NCI-H146 (cell line): Measurements from ENCODE around the gene STK17A.
A peak's percentile ranks its signal among the peaks of the same experiment; 100 is the strongest.

Experiments
- DNase-seq: peaks from one replicate; lab custom pipeline; 2025; lab: John Stamatoyannopoulos, UW

STK17A gene

GRCh38 chr7:43582503-43583423 is at the start of gene STK17A:
TSS of gene STK17A (plus strand) at chr7:43583108. CDS start at chr7:43583244, 136 bp downstream.
- DNase-seq: peak; percentile 93

DNA sequence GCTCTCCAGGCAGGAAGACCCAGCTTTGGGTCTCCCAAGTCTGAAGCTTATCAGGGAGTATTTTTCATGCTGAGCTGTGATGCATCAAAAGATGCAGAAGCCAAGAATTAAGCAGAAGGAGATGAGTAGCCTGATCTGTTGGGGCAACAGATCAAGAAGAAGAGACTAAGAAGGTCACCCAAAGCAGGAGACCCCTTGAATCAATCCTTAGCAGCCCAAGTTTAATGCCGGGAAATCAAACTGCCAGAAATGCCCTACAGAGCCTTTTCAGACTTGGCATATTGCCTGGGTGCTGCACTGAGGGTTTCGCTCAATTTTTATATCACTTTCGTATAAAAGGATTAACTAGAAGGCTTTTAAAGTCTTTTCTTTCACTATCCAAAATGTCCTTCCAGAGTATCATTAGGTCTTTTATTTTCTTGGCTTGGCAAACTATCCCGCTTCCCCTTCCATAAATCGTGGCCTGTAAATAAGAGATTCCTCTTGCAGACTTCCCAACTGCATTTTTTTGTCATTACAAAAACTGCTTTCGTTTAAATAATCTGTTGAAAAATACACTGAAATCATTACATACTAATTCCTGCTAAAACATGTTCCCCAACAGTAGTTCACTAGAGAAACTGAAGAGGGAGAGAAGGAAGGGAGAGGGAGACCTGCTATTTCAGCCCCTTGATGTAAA is 49.0 kb upstream of the STK17A start:
- no peak for DNase-seq

DNA sequence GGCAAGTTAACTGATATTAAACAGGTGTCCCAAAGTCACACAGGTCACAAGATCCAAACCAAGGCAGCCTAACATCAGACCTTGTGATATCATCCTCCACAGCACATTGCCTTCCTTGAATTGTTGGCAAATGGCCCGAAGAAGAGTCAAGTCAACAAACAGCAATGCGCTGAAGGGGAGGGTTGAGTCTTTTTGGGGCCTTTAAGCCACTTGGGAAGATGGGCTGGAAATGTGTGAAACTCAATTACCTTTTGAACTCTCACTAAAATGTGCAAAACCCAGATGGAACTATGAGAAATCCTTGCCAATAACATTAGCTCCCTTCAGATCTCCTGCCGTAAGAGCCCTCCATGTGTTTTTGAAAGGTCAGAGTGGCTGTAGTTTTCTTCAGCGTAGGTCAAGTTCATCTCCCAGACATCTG is 47.9 kb upstream of the STK17A start:
- no peak for DNase-seq

- no peak for DNase-seq
These were observed 46.9 kb upstream of the STK17A start for GRCh38 chr7:43535810-43536585.

GRCh38 chr7:43536773-43537172 is 46.1 kb upstream of the STK17A start:
- DNase-seq: no peak

DNA sequence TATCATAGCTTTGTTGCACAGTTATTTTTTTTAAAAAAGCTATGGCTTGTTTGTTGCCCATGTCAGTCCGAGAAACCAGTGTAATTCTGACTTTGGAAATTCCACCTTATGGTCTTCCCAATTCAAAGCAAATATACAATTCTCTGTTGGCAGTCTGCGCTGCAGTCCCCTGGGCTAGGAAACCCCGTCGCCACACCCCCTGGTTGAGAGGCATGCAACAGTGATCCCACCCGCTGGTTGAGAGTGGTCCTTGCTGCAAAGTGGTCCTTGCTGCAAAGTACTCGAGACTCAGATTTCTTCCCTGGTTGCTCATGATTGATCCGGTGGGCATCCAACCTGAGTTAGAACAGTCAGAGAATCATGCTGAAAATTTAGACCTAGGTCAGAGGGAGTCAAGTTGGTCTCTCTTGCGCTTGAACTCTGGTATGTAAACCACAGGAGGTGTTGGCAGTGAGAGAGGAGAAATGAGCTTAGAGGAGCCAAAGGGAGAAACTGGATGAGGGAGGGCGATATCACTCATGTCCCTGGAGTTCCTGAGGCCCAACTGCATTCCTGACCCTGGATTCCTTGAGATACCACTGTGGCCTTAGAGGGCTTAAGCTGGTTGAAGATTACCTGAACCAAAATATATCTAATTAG is 45.0 kb upstream of the STK17A start:
- DNase-seq: no peak

GRCh38 chr7:43538404-43538771 is 44.5 kb upstream of the STK17A start:
- DNase-seq: no peak

DNA sequence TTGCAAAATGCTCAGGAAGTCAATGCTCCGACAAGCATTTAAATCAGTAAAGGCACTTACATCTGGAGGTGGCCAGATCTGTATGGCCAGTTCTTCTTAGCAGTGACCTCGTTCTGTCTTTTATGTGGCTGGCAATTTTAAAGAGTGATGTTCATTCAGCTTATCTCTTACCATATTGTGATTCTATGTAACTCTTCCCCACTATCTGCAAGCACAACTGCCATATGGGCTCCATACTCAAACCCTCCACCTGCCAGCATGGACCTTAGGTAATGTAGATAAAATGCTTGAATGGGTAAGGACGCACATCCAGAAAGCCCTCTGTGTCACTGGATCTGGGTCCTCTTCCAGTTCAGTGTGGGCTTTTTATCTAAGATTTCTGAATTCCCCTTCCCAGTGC is 42.4 kb upstream of the STK17A start:
- no peak for DNase-seq

DNA sequence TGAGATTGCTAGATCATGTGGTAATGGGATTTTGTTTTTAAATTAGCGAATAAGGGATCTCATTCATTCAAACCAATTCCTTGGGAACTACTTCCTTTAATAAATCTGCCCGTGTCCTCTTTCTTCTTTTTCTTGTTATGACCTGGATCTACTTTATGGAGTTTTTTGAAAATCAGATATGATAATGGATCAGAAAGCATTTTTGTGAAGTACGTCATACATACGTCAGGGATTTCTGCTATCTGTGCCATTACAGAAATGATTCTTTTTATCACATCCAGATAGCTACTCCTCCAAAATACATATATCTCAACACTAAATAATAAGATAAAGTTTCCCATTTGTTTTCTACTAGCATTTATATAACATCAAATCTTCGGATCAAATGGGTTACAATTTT is 40.2 kb upstream of the STK17A start:
- DNase-seq: no peak

DNA sequence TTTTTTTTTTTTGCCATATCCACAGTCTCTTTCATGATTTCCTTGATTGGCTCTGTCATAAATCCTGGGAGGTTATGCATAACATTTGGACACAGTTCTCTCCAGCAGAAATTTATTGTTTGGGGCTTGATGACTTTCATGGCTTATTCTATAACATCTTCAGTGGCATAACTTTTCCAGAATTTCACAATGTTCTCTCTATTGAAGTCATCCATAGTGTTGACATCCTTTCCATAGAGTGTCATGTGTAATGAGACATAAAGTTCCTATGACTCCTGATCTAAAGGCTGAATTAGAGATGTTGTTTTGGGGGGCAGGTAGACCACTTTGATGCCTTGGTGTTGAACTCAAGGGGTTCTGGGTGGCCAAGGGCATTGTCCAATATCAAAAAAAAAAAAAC is 36.7 kb upstream of the STK17A start:
- DNase-seq: no peak

DNA sequence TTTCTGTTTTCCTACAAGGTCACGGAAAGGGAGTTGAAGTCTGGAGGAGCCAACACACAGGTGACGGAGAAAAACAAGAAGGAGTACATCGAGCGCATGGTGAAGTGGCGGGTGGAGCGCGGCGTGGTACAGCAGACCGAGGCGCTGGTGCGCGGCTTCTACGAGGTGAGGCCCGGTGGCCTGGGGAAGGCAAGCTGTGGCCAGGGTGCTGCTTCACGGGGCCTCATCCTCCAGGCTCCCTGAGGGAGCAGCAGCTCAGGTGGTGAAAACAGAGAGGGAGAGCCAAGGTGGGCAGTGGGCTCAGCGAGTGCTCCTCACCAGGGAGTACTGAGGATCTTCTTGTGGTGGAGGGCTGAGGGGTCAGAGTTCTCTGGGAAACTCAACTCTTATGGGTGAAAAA is 32.5 kb upstream of the STK17A start:
- DNase-seq: no peak

- DNase-seq: no peak
These were observed 30.8 kb upstream of the STK17A start for GRCh38 chr7:43552122-43552521.

DNA sequence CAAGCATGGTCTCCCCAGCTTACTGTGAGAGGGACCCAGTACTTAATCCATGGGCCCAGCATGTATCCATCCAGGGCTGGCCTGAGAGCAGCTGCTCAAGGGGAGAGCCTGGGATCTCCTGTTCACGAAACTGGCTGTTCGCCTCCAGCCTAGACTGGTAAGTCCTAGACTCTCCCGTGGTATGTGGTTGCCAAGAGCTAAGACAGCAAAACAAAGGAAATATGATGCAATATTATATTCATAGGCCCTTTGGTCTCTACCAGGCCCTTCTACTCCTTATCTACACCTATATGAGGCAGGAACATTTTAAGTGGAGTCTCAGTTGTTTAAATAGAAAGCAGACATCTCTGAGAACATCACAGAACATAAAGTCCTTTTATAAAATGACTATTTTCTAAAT is 28.9 kb upstream of the STK17A start:
- DNase-seq: no peak

DNA sequence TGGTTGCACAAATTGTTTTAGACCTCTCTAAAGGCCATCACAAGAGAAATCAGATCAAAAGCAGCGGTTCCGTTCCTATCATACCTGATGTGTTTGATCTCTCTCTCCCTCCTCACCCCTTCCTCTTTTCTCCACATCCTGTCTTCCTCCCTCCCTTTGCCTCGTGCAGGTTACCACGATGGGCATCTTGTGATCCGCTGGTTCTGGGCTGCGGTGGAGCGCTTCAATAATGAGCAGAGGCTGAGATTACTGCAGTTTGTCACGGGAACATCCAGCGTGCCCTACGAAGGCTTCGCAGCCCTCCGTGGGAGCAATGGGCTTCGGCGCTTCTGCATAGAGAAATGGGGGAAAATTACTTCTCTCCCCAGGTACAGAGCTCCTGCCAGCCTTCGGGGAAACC is 28.5 kb upstream of the STK17A start:
- DNase-seq: no peak

DNA sequence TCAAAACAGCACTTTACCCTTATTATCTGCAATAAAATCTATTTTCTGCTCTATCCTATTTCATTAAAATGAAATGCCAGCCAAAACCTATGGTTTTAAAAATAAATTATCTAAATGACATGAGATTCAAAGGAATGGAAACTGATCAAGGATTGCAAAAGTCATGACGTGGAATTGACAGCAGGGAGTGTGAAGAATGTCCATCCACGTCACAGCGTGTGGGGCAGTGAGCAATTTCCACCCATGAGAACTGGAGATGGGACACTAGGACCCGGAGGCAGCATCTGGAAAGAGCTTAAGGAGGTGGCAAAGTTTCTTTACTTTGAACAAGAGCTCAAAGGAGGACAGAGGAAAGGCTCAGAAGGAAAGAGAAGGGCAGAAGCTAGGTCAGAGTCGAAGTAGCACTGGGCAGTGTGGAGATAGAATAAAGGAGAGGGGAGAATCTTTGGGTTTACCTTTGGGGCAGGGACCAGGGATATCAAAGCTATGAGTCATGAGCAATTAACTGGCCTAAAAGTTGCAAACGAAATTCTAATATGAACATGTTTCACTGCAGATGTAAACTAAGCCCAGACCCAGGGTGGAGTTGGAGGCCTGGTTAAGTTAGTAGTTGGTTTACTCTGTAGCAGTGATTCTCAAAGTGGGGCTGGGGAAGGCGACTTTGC is 24.9 kb upstream of the STK17A start:
- DNase-seq: no peak

DNA sequence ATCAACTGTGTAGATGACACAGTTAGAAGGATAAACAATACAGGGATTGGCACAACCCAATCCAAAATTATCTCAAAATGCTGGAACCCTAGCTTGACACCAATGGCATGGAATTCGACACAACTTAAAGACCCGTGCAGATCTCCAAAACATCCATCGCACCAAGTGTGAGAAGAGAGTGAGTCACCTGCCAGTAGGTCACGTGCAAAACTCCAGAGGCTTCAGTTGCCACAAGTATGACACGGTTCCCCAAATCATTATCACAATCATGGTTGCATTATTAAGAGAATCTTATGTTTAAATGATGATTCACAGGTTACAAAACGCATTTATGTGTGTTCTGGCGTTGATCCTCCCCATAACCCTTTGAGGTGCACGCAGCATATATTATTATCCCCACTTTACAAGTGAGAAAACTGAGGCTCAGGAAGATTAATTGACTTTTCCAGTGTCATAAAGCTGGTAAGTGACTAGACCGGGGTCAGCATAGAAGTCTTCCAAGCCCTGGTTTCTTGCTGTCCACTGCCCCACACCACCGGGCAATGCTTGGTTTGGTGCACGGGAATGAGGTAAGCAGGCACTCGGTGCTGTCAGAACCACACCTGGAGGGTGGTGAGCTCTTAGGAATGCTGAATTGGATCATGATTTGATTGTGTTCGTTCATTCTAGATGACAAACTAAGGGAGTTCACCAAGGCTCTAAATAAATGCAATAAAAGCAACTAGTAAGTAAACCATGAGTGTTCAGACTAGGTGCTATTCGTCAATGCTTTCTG is 23.6 kb upstream of the STK17A start:
- DNase-seq: no peak

DNA sequence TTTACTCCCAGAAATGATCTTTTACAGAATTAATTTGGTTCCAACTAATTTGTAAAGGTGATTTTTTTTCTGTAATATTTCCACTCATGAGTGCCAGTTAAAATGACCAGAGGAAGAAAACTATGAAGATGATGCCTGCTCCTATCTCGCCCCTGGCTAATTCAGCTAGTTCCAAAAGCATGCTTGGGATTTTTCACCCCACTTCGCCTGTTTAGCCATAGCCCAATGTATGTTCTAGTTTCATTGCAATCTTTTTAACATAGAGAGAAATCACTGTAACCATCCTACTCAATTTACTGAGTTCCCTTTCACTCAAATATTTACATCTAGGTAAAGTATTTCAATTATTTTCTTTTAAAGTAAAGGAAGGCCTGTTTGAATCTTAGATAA is 23.0 kb upstream of the STK17A start:
- no peak for DNase-seq

- DNase-seq: no peak
These were observed 22.1 kb upstream of the STK17A start for GRCh38 chr7:43560742-43561330.

DNA sequence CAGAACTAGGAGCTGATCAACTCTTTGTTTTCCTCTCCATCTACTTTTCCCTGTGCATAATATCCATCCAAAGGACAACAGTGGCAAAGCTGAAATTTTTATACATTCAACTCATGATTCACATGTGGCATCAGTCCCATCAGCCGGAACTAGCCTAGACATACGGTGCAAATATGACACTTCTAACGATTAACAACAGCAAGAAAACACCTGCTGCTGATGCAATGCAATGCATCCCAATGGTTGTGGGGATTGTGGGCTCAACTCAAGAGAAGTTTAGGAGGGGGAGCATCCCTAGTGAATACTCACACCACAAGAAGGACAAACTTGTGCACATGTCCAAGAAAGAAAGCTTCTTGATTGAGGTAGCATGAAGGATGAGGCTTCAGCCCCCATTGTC is 20.5 kb upstream of the STK17A start:
- no peak for DNase-seq

DNA sequence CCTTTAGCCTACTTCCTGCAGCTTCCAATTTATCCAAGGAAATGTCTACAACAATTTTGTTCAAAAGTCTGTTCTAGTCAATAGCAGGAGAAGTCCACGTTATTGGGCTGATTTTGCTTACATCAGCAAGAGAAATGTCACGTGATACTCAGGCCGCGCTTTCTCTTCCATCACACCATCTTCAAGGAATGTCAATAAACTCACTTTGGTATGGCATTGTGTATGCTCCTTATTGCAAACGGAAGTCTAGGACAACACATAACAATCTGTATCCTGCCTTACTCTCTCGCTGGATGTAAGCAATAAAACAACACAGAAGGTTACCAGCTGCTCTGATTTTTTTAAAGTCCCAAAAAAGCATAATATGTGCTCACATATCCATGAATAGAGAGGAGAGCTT is 17.1 kb upstream of the STK17A start:
- DNase-seq: no peak

DNA sequence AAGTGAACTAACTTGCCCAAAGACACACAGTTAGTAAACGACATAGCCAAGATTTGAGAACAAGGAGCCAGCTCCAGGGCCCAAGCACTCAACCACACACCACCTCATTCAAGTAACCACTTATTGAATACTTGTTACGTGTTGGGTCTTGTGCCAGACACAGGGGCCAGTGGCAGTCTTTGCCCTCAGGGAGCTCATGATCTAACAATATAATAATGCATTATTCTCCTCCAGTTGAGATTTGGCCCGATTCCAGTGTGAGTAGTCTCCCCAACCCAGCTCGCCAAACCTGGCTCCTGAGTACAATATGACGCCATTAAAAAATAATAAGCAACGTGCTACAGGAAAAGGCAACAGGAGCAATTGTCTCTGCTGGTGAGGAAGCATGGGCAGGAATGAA is 14.4 kb upstream of the STK17A start:
- DNase-seq: no peak
